Inferior parietal cortex (tissue), 1 donor: ENCODE results near the gene PPP6R3.

Source experiments
- DNase-seq: peaks from one replicate; pipeline ENCODE4 v3.0.0-alpha.2; 2016; ENCODE audit errors: extremely low spot score

Gene PPP6R3

DNA sequence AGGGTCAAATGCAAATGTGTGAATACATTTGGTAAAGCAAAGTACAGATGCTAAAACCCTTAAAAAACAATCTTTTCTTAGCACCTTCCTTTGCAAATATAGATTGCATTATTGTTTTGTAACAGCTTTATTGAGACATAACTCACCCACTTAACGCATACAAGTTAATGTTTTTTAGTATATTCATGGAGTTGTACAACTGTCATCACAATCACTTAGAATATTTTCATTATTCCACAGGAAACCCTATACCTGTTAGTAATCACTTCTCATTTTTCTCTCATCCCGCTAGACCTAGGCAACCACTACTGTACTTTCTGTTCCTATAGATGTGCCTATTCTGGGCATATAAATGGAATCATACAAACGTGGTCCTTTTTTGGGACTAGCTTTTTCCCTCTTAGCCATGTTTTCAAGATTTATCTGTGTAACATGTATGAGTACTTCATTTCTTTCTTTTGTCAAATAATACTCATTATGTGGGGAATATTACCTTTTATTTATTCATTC lies 34.7 kb downstream of the PPP6R3 start:
- no peak for DNase-seq

GRCh38 chr11:68495872-68496271 lies 35.3 kb downstream of the PPP6R3 start:
- no peak for DNase-seq

GRCh38 chr11:68497761-68498160 lies 37.2 kb downstream of the PPP6R3 start:
- no peak for DNase-seq

DNA sequence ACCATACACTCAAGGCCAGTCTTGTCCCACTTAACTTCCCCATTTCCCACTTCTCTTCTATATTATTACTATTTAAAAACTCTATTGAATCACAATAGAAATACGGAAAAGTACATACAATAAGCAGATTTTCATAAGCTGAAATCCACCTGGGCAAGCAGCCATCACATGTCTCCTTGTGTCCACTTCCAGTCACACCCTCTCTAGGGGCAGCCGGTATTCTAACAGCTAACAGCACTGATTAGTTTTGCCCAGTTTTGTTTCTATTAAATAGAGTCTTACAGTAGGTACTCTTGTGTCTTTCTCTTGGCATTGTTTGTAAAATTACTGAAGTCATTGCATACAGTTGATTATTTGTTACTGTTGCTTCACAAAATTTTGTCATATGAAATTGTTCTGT lies 37.8 kb downstream of the PPP6R3 start:
- no peak for DNase-seq

- DNase-seq, result no peak
Measured at GRCh38 chr11:68498903-68499883, 38.6 kb downstream of the PPP6R3 start.

DNA sequence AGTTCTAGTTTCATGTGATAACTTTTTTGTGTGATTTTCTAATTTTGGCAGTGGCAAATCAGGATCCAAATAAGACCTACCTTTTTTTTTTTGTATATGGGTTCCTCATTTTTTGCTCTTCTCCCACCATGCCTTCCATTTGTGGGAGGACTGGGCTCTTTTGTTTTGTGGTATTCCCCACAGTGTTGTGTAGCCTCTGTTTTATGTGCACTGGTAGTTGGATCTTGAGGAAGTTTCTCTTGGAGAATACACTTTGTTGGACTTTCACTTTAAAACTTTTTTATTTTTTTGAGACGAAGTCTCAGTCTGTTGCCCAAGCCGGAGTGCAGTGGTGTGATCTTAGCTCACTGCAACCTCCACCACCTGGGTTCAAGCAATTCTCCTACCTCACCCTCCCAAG lies 39.7 kb downstream of the PPP6R3 start:
- no peak for DNase-seq

DNA sequence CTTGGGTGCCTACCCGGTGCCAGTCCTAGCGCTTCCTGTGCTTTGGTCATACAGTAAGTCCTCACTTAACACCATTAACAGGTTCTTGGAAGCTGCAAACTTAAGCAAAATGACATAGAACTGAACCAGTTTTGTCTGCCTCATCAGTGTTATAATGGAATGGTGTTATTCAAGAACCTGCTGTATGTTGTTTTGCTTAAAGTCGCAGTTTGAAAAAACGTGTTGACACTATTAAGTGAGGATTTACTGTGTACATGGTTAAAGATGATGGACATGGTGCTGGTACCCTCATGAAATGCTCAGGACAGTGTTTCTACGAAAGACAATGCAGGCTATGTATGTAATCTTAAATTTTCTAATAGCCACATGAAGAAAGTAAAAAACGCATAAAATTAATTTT lies 41.3 kb downstream of the PPP6R3 start:
- DNase-seq, result no peak

DNA sequence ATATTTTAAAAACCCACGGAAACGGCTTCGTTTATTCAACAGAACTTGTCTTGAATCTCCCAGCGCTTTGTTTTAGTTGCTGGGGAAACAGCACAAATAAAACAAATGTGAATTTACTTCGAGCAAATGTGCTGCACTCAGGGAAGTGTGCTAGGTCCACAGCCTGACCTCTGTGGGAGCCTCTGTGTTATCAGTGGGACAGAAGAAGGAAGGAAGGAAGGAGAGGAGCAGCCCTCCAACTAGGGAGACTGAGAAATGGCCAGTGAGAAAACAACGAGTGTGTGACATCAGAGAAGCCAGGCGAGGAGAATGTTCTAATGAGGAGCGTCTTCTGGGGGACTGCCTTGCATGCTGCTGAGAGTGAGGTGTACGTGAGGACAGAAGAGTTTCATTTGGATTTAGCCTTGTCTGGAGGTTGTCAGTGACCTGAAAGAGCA lies 42.7 kb downstream of the PPP6R3 start:
- no peak for DNase-seq

DNA sequence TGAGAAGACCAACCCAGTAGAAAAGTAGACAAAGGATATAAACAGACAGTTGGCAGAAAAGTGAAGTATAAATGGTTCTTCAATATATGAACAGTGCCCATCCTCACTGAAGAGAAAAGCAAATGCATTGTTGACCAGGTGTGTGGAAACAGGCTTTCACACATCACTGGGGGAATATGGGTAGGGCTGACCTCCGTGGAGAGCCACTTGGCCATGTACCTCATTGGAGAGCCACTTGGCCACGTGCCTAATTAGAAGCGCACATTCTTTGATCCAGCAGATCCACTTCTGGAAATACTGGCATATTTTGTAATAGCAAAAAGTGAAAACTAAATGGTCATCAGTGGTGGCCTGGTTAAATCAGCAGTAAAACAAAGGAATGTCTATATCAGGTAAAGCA lies 43.2 kb downstream of the PPP6R3 start:
- no peak for DNase-seq

GRCh38 chr11:68504432-68505066 lies 44.0 kb downstream of the PPP6R3 start:
- DNase-seq, result no peak

- DNase-seq, result no peak
Measured at GRCh38 chr11:68505596-68505995, 45.0 kb downstream of the PPP6R3 start.

GRCh38 chr11:68506908-68507307 lies 46.4 kb downstream of the PPP6R3 start:
- no peak for DNase-seq

- no peak for DNase-seq
Measured at GRCh38 chr11:68508425-68508824, 47.9 kb downstream of the PPP6R3 start.

DNA sequence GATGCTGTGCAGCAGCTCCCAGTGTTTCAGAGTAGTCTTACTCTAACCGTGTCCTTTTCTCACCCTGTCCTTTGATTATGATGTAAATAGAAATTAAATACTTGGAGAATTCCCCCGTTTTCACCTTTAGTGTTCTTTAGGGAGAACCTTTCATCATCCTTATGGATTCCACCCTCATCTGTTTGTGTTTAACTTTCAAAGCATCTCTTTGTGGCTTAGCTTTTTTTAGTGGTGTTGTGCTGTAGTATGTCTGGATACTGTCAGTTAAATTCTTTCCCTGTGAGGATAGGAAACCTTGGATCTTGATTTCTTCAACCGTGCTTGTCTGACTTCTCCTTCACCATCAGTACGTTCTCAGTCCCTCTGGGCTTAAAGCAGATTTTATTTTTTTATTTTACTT lies 48.5 kb downstream of the PPP6R3 start:
- no peak for DNase-seq

- no peak for DNase-seq
Measured at GRCh38 chr11:68513930-68514487, 53.5 kb downstream of the PPP6R3 start.

GRCh38 chr11:68517121-68517741 lies 56.7 kb downstream of the PPP6R3 start:
- DNase-seq, result no peak

- DNase-seq, result no peak
Measured at GRCh38 chr11:68518191-68518590, 57.6 kb downstream of the PPP6R3 start.

DNA sequence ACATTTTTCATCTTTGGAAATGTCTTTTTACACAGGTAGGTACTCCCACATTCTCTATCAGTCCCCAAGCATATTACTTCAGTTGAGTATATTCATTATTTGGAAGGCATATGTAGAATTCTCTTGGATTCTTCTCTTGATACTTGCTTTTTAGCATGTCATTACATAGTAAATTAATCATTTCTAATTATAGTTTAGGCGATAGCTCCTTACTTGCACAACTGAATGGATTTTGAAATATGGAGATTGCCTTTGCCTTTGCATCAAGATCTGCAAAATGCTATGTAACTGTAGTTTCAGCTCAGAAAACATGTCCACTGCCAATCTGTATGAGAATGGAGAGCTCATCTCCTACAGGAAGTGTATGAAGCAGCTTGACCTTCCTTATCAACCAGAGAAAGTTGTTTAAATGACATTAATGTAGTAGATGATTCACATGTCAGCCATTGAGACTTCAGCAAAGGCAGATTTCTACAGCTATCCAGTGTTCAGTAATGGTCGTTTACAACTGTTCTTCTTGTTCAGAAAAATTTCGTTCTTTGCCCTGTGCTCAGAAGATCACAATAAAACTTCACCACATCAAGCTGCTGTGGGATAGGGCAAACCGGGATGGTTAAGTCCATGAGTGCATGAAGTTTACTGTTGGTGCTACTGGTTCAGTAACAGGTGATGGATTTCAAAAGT lies 61.6 kb downstream of the PPP6R3 start:
- DNase-seq, result no peak

GRCh38 chr11:68523033-68523432 lies 62.5 kb downstream of the PPP6R3 start:
- no peak for DNase-seq

GRCh38 chr11:68523743-68524142 lies 63.2 kb downstream of the PPP6R3 start:
- DNase-seq, result peak; percentile 60

GRCh38 chr11:68524213-68524612 lies 63.7 kb downstream of the PPP6R3 start:
- no peak for DNase-seq
